GM18907 (cell line): ENCODE data around the gene MAFG.

ENCODE experiments used
- ATAC-seq: cut with Tn5 transposase; IDR thresholded peaks from one replicate; pipeline ENCODE4 v1.9.1; 2021; ENCODE audit warnings: mild to moderate bottlenecking, moderate library complexity; ENCODE audit not compliant: unreplicated experiment

MAFG gene

DNA sequence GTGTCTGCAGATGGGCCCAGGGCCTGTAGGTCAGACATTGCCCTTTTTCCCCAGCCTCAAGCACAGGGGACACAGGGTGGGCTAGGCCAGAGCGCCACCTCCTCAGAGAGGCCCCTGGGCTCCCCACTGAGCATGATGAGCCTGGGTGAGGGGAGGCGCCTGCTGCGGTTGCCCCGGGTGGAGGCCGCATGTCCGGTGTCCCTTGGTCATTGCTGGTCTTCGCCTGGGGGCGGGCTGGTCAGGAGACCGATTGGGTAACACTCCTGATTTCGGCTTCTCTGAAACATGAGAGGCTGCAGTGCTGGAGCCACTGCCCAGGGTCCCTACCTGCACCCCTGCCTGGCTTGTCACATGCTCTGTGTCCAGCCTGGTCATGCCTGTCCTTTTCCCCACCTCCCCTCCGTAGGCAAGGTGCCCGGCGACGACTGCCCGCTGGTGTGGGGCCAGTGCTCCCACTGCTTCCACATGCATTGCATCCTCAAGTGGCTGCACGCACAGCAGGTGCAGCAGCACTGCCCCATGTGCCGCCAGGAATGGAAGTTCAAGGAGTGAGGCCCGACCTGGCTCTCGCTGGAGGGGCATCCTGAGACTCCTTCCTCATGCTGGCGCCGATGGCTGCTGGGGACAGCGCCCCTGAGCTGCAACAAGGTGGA, 27.9 kb downstream of the MAFG start:
- no peak for ATAC-seq

DNA sequence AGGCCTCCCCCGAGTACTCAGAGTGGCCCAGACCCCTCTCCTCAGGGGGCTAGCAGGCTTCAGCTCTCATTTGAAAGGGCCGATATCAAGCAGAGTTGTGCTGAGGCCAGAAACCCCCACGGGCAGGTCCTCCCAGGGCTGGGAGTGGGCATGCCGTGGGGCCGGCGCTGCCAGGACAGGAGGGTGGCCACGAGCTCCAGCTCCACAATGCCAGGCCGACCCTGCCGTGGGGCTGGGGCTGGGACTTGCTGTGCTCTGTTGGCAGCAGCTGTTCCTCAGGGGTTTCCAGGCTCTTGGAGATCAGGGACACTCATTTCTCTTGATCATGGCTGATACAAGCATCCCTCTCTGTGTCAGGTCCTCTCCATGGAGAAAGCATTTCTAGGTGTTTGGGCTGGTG, 28.6 kb downstream of the MAFG start:
- ATAC-seq, result no peak

DNA sequence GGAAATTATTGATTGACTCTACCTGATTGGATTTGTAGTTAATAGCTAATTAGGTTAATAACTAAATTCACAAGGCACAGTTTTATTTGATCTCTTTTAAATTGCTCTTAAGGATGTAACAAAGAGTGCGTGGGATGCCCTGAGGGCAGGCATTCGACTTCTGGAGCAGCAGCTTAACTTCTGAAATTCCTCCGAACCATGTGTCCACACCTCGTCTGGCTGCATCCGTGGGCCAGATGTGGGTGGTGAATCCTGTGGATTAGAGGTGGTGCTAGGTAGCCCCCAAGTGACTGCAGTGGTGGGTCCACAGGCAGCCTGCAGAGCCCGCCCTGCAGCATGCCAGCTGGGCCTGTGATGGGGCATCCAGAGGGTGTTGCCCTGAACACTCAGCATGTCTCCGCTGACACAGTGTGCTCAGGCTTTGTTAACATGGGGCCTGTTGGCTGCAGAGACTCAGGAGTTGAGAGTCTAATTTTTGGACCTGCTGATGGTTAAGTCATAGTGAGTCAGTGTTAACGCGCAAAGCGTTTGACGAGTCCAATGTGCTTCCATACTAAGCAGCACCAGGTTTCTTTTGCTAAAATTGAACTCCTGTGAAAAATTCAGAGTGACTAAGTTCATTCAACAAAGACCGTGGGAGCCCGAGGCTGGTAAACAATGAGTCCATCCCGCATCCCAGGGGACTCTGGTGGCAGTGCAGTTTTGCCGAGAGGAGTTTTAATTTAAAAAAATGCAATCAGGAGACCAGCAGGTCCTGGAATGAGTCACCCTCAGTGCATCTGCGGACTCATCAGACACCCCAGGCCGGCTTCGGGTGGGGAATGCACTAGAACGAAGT, 29.3 kb downstream of the MAFG start:
- no peak for ATAC-seq

DNA sequence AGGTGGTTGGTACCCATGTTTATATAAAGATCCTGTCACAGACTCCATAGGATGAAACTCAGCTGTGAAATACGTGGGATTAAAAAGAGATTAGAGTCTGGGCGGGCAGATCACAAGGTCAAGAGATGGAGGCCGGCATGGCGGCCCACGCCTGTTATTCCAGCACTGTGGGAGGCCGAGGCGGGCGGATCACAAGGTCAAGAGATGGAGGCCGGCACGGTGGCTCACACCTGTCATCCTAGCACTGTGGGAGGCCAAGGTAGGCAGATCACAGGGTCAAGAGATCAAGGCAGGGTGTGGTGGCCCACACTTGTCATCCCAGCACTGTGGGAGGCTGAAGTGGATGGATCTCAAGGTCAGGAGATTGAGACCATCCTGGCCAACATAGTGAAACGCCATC, 32.1 kb downstream of the MAFG start:
- no peak for ATAC-seq

DNA sequence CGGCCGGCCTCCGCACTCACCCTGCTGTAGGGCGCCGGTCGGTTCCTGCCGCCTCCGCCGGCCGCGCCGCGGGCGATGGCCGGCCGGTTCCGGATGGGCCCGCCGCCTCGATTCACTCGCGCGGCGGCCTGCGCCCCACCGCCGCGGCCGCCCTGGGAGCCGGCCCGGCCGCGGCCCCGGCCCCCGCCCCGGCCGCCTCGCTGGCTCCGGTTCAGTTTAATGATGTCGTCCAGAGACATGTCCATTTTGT, 36.3 kb downstream of the MAFG start:
- ATAC-seq, result no peak

DNA sequence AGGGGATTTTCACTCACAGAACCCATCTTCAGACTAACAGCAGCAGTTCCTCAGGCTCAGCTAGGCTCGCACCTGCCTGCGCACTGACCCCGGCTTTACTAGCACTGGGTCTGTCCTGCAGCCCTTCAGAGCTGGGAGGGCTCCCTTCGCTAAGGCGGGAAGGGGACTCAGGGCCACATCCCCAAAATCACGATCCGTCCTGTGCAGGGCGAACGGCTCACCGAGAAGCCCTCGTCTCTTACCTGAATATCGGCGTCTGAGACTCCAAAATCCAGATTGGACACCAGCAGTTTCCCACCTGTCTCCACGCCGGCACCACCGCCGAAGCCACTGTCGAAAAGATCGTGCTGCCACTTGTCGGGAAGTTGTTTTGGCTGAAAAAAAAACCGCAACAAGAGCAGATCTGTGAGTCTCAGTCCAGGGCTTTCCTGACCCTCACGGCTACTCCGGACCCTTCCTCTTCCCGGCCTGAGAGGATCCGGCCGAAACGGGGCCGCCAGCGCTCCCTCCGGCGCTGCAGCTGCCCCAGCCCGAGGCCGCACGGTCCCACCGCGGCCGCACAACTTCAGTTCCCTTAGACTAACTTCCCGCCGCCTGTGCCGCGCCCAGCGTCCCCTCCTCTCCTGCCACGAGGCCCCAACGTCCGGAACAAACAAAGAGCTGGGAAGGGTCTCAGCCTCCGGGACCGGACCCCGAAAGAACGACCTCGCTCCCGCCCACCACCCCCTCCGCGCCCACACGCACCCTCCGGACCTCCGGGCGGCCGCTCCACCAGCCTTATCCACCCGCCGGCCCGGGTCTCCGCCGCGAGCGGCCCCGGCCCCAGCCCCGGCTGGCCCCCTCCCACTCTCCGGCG, 36.9 kb downstream of the MAFG start:
- ATAC-seq, result peak; percentile 27

DNA sequence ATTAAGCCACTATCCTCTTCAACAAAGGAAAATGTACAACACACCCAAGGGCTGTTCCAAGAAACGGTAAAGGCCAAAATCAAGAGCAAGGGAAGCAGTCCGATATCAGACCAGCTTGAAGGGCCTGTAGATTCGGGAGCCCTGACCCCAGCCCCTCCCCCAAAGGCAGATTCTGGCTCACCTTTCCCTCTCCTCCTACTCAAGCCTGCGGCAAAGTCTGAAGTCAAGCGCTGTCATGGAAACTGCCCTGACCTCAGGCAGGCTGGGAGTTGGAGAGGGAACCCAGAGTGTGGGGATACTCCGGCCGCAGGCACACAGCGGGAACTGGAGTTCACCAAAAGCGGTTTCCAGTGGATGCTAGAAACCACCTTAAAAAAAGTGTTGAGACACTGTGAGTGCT, 37.9 kb downstream of the MAFG start:
- ATAC-seq, result no peak

DNA sequence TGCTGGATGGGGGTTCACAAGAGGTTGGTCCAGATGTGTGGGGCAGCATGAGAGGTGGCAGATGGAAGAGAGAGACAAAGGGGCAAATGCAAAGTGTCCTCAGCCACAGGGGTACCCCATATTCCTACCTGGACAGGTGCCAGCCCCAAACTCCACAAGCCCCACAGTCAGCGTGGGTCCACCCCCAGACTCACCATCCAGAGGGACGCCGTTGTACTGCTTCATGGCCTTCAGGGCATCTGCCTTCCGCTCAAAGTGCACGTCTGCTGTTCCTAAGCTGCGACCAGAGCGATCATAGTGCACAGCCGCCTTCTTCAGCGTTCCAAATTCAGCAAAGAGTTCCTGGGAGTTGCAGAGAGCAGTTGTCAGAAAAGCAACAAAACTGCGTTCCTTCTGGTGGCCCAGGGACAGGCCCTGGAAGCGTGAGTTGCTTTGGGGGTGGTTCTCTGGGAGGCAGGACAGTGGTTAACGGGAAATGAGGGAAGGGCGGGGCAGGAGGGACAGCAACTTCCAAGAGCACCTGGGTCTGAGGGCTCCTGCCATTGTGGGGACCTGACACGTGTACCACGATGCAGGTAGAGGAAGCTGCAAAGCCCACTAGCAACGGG, 38.4 kb downstream of the MAFG start:
- ATAC-seq, result no peak

DNA sequence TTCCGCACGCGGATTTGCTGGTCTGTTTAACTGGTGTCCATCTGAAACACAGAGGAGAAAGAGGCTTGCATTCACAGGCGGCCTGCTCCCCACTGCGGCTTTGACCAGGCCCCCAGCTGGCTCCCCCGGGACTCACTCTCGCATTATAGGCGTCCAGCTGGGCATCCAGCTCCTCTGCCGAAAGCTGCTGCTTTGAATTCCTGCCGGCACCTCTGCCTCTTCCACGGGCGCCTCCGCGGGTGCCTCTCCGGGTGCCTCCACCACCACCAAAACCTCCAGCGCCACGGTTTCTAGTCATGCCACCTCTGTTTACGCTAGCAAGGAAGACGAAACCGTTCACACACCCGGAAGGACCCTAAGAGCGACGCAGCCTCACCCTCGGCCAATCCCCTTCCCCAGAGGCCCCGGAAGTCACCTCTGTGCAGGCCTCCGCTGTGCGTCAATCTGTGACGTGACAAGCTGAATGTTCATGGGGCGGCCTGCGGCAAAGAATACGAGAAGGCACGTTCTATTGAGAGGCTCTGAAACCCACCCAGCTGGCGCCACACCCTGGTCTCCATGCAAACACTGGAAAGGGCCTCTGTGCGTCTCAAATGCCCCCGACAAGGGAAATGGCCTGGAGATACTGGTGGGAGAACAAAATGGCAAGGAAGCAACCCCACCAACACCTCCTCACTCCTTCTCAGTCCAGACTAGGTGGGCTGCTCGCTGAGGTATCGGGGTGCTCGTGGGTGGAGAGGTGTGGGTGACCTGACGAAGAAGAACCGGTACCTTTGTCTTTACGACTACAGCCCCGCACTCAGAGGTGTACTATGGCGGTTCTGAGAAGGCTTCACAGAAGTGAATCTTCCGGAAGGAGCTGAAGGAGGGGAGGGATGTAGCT, 39.2 kb downstream of the MAFG start:
- no peak for ATAC-seq

DNA sequence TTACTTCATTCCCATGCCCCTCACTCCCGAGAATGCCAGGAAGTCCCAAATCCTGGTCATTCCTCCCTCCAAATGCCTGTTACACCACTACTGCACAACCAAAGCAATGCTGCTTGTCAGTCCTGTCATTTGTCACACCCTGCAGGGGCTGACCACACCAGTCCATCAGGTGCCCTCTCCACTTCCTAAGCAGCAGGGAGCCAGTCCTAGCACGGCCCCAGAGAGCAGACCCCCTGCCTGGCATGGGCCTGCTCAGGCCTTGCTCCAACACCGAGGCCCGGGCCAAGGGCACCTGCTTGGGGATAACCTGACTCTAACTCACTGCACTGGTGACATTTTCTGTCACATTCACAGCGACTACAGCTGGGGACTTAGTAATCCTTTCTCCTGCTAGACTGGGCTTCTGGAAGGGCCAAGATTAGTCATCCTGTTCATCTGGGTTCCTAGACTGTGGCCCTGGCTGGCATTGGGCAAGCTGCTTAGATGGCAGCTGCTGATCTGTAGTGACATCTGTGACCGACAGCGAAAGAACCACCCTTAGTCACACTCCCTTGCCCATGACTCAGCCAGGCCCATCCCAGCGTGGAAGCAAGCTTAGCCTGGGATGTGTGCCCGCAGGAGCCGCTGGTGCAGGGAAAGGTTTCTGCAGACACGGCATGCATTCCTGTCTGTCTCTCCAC, 41.5 kb downstream of the MAFG start:
- no peak for ATAC-seq

DNA sequence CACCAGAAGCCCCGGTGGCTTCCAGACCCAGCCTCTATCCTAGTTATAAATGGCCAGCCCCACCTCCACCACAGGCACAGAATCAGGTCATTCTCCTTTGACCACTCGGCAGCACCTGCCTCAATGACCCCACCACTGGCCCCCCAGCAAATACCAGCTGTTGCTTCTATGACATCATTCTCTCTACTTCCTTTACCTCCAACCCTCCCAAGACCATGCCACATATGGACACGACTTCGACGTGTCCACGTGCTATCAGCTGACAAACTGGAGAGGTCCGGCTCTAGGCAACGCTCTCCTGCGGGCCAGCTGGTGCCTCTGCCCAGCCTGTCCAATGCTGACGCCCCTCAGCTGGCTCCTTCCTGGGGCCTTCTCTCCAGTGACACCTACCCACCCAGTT, 42.1 kb downstream of the MAFG start:
- ATAC-seq, result no peak

DNA sequence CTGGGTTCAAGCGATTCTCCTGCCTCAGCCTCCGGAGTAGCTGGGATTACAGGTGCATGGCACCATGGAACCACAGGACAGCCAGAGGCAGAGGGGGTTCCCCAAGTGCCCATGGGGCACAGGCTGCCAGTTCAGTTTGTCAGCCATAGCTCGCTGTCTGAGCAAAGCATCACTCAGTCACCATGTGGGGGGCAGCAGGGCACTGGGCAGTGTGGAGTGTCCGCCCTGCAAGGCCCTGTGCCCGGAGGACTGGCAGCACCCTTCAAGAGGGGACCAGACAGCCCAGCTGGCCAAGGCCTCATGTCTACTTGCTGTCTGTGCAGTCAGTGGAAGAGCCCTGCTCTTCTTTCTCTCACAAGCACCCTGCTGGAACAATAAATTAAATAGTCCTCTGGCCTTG, 42.6 kb downstream of the MAFG start:
- no peak for ATAC-seq

DNA sequence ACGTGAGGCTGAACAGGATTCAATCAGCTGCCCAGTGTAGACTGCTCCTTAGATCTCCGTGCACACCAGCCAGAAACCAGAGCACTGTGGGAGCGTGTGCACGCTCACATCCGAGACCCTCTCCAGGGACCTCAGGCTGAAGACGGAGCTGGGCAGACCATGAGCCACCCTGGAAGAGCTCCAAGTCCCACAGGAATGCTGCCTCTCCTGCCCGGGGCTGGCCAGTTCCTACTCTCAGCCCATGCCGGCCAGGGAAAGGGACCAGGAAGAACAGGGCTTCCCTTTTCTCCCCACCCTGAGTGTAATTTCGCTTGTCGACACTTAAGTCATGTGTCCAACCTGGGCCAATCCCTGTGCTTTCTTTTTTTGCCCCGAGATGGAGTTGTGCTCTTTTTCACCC, 43.0 kb downstream of the MAFG start:
- no peak for ATAC-seq

DNA sequence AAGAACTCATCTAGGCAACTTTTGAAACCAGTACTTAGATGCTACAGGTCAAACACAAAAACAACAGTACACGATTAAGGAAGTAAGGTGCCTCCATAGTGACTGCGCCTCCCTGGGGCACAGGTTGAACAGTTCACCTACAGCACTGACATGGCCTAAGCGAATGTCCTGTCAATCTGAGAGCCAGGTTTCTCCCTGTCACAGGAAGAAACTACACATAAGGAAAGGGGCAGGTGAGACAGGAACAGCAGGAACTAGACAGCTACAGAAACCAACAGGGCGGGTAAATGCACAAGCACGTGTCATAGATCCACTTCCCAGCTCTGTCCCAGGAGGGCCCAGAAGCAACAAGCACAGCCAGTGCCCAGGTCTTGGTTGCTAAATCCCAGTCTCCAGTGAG, 48.4 kb downstream of the MAFG start:
- no peak for ATAC-seq

DNA sequence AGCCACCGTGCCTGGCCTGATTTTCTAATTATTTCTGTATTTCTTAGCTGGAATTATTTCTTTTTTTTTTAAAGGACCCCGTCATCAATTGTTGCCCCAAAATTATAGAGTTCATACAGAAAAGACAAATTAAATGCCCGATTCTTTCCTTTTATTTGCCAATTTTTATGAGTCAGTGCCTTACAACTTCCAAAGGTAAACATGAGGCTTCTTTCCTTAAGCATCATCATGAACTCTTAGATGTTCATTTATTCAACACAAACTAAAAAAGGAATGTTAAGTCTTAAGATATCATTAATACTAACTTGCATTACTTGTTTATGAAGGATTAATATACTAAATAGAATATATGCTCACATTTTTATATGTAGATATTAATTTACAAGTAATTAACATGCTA, 49.2 kb downstream of the MAFG start:
- ATAC-seq, result no peak

DNA sequence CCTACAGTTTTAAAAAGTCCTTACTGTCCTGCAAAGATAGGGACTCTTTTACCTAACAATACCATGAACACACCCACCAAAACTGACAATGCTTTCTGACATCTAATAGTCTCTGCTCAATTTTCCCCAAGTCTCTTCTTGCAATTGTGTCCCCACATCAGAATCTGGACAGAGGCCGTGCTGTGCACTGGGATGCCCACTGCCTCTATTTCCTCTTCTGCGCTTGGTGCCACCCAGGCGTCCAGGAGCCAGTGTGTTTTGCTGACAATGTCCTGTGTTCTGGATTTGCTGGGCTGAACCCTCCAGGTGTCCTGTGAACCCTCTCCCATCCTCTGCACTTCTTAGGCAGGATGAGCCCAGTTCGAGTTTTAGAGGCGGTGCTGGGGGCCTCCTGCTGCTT, 50.0 kb downstream of the MAFG start:
- ATAC-seq, result no peak

DNA sequence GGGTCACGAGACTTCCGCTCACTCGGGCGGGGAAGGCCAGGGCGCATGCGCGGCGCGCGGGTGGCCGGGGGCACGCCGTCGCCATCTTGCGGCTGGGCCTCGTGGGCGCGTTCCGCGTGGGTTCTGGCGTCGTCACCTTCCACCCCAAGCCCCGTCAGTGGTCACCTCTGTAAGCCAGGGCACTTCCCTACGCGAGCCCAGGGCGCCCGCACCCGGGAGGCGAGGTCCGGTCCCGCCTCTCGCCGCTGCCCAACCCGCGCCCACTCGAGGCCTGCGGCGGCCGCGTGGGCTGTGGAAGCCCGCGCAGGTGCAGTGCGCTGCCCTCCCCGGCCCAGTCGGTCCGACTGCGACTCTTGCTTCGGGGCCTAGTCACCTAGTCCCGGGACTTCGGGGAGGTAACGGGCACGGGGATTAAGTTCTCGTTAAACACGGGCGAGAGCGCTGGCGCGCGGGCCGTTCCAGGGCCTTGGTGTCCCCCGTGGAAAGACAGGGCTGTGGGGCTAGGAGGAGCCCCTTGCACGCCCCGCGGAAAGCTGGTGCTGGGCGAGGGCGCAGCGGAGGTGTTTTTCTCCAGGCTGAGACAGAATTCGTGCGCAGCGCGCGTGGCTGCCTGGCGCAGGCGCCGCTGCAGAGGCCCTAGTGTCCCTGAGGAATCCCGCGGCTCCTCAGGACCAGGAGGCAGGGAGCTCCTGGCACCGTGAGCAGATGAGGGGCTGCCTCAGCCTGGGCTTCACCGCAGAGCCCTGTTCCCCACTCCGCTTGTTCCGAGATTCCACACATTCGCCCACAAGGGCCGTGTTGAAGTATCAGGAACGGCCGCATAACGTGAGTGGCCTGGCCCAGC, 55.9 kb downstream of the MAFG start:
- ATAC-seq, result peak; percentile 50

DNA sequence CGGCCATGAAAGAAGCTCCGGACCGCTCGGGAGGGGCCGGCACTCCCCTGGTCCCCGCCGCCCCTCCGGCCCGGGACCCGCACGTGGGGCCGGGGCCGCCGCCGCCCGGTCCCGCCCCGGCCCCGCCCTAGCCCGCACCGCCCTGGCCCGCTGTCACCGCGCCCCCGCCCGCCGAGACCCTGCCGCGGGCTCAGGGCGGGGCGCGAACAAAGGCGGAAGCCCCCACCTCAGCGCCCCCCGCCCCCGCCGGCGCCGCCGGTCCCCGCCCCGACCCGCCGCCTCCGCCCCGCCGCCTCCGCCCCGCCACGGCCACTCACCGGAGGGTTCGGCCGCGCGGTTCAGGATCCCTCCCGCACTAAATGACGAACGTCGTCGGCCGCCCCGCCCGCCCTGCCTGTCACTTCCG, 56.6 kb downstream of the MAFG start, which contains the start of gene ARHGDIA:
Gene ARHGDIA (minus strand): TSS at position 357 of the 406 bp plus-strand sequence. CDS start 1,407 bp downstream, outside the sequence.
- peak; percentile 14 for ATAC-seq
